HG03575 (cell line): ENCODE data around the gene BMPER.

Experiments used
- ATAC-seq: cut with Tn5 transposase; IDR thresholded peaks from one replicate; pipeline ENCODE4 v1.9.1; 2021; ENCODE audit not compliant: unreplicated experiment, insufficient number of reproducible peaks, low FRiP score; ENCODE audit errors: extremely low read depth

The BMPER gene

DNA sequence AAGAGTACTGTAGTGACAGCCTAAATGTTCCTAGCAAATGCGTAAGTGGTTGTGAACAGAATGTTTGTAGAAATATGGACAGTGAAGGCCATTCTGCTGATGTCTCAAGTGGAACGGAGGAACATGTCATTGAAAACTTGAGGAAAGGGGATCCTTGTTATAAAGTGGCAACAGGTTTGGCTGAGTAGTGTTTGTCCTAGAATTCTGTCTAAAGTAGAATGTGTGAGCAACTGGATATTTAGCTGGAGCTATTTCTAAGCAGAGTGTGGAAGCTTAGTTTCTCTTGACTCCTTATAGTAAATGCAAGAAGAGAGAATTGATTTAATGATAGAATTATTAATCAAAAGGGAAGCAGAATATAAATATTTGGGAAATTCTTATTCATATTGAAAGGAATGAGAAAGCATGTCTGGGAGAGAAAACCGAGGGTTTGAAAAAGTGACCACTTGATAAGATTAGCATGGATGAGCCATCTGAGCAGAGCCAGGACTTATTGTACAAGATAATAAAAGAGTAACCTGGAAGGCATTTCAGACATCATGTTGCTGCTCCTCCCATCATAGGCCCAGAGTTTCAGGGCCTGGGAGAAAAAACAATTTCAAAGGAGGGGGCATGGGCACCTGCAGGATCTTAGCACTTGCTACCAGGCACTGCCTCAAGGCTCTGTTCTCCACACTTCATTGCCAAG is 276.1 kb downstream of the BMPER start:
- ATAC-seq, result no peak

DNA sequence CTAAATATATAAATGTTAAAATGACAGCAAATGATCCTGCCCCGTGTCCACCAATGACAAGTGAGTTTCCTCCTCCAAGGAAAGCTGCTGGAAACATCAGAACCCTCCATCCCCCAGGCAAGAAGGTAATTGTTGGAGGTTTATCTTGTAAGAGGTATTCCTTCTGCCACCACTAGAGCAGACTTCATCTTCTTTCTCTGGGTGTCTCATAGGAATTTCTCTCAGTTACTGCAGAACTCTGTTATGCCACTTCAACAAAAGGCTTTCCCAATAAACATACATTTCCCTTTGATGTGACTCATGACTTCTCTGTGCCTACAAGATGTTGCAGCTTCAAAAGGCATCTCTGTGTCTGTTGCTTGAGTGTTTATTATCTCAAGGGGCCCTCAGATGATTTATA is 279.1 kb downstream of the BMPER start:
- ATAC-seq, result no peak

DNA sequence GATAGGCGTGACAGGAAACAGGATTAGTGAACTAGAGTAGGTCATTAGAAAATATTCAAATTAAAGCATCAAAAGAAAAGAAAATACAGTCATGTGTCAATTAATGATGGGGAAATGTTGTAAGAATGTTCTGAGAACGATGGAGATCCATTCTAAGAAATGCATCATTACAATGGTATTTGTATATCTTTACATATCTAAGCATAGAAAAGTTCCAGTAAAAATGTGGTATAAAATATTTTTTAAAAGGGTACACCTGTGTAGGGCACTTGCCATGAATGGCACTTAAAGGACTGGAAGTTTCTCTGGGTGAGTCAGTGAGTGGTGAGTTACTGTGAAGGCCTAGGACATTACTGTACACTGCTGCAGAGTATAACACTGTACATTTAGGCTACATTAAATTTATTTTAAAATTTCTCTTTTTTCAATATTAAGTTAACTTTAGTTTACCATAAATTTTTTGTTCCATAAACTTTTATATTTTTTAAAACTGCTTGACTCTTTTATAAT is 282.5 kb downstream of the BMPER start:
- no peak for ATAC-seq

DNA sequence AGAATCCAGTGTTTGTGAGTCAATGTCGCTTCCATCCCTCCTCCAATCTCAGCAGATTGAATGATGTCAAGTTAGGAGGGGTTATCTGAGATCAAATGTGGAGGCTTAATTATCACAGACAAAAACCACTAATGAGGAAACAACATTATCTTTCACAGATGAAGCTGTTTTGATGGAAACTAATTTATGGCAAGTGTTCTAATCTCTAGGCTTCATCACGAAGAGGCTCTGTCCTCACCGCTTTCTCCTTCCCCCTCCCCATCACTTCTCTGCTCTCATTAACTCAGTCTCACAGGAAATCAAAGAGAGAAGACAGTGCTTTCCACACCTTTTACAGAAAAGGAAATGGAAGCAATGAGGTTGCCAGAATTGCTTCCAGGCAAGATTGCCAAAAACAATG is 283.7 kb downstream of the BMPER start:
- ATAC-seq, result no peak

DNA sequence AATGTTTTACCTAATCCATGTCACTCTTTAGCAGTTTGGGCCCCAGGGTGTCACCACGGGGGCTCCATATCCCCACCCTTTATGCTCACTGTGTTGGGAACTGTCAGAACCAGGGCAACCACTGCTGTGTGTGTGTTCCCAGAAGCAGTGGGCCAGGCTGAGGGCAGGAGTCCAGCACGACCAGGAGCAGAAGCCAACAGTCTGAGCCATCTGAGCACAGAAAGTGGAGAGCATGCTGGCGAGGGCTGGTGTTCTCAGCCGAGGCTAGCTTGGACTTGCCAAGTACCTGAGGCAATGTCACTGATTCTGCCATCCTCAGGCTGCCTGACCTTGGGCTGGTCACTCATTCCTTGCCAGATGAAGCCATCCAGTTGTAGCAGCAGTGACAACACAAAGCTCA is 285.0 kb downstream of the BMPER start:
- no peak for ATAC-seq

DNA sequence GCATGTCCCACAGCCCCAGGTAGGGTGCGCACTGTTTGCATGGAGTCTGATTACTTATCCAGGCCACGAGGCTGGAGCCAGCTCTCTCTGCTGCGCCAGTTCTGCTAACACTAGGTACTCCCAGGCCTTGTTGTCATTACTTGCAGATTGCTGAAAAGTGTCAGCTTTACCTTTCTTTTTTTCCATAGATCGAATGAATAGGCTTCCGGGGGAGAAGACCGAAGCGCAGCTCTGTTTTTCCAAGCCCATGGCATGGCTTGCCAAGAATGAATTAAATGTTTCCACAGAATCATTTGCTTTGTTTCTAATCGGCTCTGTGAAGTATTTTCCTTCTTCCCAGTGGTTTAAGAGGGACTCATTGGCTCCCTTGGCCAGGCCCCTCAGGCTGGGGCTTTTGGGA is 285.8 kb downstream of the BMPER start:
- ATAC-seq, result no peak

DNA sequence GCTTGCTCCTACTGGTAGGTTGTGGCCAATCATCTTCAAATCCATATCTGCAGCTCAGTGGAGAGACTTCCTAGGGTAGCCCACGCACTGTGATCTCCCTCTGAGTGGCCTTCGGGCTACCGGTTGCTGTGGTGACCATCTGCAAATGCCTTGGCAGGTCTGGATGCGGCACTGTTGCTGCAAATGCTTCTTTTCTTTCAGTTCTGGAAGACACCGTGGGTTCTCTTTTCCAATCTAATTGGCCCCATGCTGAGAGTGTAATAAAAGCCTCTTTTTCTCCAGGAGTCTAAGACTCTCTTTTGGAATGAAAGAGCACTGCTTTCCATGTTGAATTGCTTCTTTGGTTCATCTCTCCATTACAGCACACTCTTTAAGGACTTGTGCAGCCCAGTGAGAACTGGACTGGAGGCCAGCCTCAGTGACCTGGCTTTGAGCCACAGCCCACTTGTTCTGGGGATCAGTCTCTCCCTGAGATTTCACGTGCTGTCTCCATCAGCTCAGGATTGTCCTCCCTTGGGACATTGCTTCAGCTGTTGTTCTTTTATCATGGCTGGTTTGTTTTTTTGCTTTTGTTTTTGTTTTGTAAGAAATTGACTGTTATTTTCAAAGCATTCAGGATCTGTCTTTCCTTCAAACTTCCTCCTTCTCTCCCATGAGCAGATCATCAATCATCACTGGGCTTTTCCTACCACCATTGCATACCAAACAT is 286.6 kb downstream of the BMPER start:
- ATAC-seq, result no peak

DNA sequence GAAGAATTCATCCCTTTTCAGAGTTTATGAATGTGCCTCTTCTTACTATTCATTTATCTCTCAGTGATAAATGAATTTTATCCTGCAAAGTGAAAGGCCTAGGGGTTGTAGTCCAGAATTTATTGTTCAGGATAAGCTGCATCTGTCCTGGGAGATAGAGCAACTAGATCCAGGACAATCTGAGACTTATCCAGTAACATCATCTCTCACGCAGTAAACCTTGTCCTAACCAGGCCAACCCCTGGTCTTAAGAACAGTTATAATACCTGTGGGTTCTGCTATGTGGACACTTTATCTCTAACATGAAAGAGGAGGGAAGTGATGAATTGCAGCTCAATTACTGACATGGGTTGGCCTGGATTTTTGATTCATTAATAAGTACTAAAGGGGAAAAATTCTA is 287.6 kb downstream of the BMPER start:
- no peak for ATAC-seq

DNA sequence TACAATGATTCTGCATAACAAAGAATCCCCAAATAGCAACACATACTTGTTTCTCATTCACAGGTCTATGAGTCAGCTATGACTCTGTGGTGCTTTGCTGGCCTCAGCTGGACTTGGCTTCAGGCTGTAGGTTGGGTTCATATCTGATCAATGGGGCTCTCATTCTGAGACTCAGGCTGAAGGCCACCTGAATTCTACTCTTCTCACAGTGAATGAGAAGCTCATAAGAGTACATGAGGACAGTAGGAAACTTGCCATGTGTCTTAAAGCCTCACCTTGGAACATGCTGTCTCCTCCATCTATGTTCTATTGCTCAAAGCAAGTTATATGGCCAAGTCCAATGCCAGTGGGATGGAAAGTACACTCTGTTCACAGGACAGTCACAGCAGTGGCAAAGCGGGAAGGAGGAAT is 292.9 kb downstream of the BMPER start:
- no peak for ATAC-seq
